ENCODE measurements around the gene GTSE1.

GTSE1 gene

DNA sequence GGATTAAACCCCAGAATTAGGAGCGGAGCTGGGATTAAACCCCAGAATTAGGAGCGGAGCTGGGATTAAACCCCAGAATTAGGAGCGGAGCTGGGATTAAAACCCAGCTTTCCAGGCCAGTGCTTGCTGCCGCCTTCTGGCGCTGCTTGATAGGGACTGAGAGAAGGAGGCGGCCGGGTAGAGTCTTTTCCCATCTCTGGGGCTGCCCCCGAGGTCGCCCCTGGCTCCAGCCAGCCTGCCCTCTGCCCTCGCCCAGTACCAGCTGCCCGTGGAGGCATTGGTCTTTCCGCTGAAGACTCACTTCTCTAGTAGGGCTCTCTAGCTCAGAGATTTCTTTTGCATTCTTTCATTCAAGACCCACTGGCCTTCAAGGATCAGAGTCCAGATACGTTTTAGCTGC, 44.0 kb downstream of the GTSE1 start:
- DNase-seq (ENCODE audit: low read depth, low spot score) = no peak
- TF ChIP-seq, protein P1, sequence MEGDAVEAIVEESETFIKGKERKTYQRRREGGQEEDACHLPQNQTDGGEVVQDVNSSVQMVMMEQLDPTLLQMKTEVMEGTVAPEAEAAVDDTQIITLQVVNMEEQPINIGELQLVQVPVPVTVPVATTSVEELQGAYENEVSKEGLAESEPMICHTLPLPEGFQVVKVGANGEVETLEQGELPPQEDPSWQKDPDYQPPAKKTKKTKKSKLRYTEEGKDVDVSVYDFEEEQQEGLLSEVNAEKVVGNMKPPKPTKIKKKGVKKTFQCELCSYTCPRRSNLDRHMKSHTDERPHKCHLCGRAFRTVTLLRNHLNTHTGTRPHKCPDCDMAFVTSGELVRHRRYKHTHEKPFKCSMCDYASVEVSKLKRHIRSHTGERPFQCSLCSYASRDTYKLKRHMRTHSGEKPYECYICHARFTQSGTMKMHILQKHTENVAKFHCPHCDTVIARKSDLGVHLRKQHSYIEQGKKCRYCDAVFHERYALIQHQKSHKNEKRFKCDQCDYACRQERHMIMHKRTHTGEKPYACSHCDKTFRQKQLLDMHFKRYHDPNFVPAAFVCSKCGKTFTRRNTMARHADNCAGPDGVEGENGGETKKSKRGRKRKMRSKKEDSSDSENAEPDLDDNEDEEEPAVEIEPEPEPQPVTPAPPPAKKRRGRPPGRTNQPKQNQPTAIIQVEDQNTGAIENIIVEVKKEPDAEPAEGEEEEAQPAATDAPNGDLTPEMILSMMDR (IDR thresholded peaks at IDR 0.05; ENCODE audit: insufficient read depth, low read length, missing control alignments) = no peak
- no peak overlapping the region for H3K4me3 ChIP-seq (ENCODE audit: low read depth, low read length)
- ChIA-PET CTCF (interaction anchor here (0.9 to 2.5 kb wide), 3 partner anchors 16 to 202 kb away, joined by 3 to 10 read pairs (median 4); no protein-coding TSS in a partner anchor), POLR2A (no interaction called here)

DNA sequence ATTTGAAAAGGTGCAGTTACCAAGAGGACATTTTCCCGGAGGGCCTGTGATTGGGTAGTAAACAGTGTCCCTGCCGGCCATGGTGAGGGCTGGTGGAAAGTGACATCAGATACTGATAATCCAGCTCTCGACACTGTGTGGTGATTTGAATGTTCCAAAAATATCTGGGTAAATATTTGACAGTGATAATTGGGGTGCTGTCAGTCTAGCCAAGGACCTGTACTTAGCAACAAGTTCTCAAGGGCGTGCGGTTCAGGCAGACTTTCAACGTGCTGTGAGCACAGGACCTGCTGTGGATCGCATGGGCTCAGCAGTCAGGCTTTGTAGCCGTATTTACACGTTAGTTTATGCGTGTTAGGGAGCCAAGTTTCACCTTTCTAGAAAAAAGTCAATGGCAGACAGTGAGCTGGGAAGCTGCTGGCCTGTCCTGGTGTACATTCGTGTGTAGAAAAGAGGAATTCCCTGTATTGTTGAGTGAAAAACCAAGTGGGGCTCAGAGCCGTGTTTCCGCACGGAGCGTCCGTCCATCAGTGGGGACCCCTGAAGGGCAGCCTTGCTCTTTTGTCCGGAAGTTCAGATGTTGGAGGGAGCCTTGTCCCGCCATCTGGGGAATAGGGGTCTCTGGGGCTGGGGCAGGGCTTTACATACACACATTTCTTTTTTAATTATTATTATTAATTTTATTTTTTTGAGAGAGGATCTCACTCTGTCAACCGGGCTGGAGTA, 50.2 kb downstream of the GTSE1 start:
- no peak for DNase-seq (ENCODE audit: low read depth, low spot score)
- TF ChIP-seq, protein P1 (IDR thresholded peaks at IDR 0.05; ENCODE audit: insufficient read depth, low read length, missing control alignments) = no peak
- no peak overlapping the region for H3K4me3 ChIP-seq (ENCODE audit: low read depth, low read length)
- ChIA-PET POLR2A (no interaction called here), CTCF (interaction anchor here (0.6 kb wide), 1 partner anchor 21 kb away, joined by 3 read pairs; no protein-coding TSS in a partner anchor)

DNA sequence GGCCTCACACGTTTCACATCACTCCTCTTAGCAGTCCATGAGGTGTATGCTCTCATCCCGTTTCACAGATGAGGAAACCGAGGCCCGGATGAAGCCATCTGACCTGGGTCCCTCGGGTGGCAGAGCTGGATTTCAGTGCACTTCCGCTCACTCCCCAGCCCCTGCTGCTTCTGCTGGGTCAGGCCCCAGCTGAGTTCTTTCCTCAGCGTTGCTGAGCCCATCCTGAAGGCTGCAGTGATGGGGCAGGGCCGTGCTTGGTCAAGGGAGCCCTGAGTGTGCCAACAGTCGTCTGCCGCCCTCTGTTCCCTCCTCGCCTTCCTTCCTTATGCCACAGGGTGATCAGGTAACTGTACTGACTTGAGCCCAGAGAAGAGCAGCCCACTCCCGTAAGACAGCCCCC, 51.0 kb downstream of the GTSE1 start:
- DNase-seq (ENCODE audit: low read depth, low spot score) = no peak
- ChIA-PET CTCF (no interaction called here), POLR2A (no interaction called here)
- TF ChIP-seq, protein P1 (IDR thresholded peaks at IDR 0.05; ENCODE audit: insufficient read depth, low read length, missing control alignments) = no peak
- no peak overlapping the region for H3K4me3 ChIP-seq (ENCODE audit: low read depth, low read length)

DNA sequence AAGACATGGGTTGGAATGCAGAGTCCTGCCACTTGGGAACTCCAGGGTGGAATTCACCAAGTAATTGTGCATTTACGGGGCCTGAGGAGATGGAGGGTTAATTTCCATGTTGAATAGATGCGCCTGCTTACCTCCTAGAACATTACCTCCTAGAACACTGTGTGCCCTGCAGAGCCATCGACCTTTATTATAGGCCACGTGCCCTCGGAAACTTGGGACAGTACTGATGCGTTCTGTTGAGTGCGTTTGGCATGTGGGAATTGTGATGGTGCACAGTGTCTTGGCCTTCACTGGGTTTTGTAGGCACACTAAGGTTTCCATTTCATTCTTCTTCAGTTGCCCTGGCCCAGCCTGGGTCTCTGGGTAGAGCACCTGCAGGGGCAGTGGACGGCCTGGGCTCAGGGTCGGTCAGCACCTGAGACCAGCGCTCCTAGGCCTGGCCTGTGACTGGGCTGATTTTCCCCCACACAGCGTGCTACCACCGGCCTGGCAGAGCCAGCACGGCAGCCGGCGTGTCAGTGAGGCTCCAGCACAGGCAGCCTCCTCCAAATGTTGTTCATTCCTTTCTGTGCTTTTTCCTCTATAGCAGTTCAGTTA, 51.5 kb downstream of the GTSE1 start:
- no peak for DNase-seq (ENCODE audit: low read depth, low spot score)
- H3K4me3 ChIP-seq (ENCODE audit: low read depth, low read length) = no peak overlapping the region
- CTCF ChIA-PET = no interaction called here
- TF ChIP-seq, protein P1 (IDR thresholded peaks at IDR 0.05; ENCODE audit: insufficient read depth, low read length, missing control alignments) = no peak
- POLR2A ChIA-PET = no interaction called here

DNA sequence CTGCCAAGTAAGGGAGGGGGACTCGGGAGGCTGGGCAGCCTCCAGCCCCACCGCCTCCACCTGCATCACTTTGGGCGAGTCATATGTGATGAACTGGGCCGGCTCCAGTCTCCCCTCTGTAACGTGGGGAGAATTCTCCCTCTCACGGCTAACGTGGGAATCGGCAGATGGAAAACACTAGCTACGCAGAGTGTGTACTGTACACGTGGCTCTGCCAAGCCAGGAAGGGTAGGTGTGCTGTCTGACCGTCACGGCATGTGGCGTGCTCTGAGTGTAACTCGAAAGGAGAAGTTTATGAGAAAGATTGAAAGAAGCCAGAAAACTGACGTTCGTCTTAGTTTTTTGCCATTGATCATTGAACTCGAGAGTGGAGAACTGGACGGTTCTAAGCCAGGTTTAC, 52.6 kb downstream of the GTSE1 start:
- POLR2A ChIA-PET = no interaction called here
- DNase-seq (ENCODE audit: low read depth, low spot score) = no peak
- TF ChIP-seq, protein P1 (IDR thresholded peaks at IDR 0.05; ENCODE audit: insufficient read depth, low read length, missing control alignments) = no peak
- CTCF ChIA-PET = interaction anchor here (1.8 to 3.6 kb wide), 2 partner anchors 18 to 193 kb away, joined by 8 to 16 read pairs; no protein-coding TSS in a partner anchor
- H3K4me3 ChIP-seq (ENCODE audit: low read depth, low read length) = no peak overlapping the region

DNA sequence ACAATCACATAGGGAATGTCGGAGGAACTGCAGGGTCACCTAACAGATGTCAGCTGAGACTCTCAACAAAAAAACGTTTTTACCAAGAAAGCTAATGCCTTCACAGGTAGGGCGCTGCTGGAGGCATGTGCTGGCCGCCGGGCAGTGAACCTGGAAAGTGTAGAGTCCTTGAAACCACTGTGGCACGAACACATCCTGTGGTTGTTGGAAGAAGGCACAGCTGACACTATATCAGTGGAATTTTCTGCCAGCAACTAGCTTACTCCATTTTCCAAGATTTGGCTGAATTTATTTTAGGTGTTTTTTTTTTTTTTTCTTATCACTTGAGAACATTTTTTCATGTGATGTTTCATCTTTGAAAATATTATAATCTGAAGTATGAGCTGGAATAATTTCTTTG, 53.0 kb downstream of the GTSE1 start:
- no peak for DNase-seq (ENCODE audit: low read depth, low spot score)
- POLR2A ChIA-PET = no interaction called here
- TF ChIP-seq, protein P1 (IDR thresholded peaks at IDR 0.05; ENCODE audit: insufficient read depth, low read length, missing control alignments) = no peak
- CTCF ChIA-PET = interaction anchor here (0.6 to 3.6 kb wide), 3 partner anchors 17 to 193 kb away, joined by 3 to 16 read pairs (median 8); no protein-coding TSS in a partner anchor
- H3K4me3 ChIP-seq (ENCODE audit: low read depth, low read length) = no peak overlapping the region

Data from AG04449 (cell line).